ENCODE measurements around the gene GID8.

The GID8 gene

DNA sequence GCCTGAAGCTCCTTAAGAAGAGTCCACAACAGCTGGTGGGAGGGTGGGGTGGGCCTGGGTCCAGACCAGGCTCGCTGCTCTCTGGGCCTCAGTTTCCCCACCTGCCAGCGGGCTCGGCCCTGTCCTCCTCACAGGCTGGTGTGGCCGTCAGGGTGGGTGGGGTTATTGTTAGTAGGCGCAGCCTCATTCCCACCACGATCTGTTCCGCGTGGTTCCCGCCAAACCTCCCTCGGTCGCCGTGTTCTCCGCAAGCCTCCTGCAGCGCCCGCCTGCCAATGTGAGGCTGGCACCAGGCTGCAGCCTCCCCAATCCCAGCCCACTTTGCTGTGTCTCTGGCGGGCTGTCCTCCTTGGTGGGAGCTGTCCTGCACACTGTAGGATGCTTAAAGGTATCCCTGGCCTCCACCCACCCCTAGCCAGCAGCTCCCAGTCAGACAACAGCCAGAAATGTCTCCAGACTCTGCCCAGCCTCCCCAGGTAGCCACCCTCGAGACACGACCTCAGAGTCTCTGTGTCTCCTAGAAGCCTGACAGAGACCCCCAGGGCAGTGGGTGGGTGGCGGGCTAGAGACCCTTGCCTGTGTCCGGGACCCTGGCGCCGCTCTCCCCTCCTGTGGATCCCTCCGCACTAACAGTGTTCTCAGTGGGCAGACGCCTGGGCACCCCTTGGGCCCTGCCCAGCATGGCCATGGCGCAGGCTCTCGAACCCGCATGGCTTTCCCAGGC lies 29.8 kb downstream of the GID8 start:
- no peak overlapping the region for H3K9ac ChIP-seq (ENCODE audit: low read length)
- no peaks in the 10 kb centered on the region for H3K9me2 ChIP-seq (replicated peaks; ENCODE audit: insufficient read depth, low read length)
- H4K20me1 ChIP-seq (ENCODE audit: low read depth, low read length): no peaks in the 10 kb centered on the region
- no peak overlapping the region for H2AFZ ChIP-seq (ENCODE audit: low read depth, low read length, severe bottlenecking)
- no peaks in the 10 kb centered on the region for H3K79me2 ChIP-seq (ENCODE audit: insufficient read depth, low read length)
- no peak overlapping the region for H3K4me3 ChIP-seq (ENCODE audit: insufficient read depth, low read length, poor library complexity, severe bottlenecking)
- H3K4me2 ChIP-seq (ENCODE audit: low read depth, low read length, poor library complexity, severe bottlenecking): no peak overlapping the region
- H3F3A ChIP-seq (ENCODE audit: insufficient read depth): no peaks in the 10 kb centered on the region
- no peak for TF ChIP-seq CTCF (IDR thresholded peaks at IDR 0.05; ENCODE audit: insufficient read depth, low read length, poor library complexity, severe bottlenecking)
- no peak for TF ChIP-seq EZH2phosphoT487 (conservative IDR thresholded peaks at IDR 0.05; ENCODE audit: low read length)
- H3K27me3 ChIP-seq (ENCODE audit: low read length): no peaks in the 10 kb centered on the region
- H3K27ac ChIP-seq (ENCODE audit: low read depth, low read length): no peak overlapping the region
- H3K36me3 ChIP-seq (ENCODE audit: low read length): no peaks in the 10 kb centered on the region
- H3K9me3 ChIP-seq (ENCODE audit: insufficient read depth, low read length): no peaks in the 10 kb centered on the region

DNA sequence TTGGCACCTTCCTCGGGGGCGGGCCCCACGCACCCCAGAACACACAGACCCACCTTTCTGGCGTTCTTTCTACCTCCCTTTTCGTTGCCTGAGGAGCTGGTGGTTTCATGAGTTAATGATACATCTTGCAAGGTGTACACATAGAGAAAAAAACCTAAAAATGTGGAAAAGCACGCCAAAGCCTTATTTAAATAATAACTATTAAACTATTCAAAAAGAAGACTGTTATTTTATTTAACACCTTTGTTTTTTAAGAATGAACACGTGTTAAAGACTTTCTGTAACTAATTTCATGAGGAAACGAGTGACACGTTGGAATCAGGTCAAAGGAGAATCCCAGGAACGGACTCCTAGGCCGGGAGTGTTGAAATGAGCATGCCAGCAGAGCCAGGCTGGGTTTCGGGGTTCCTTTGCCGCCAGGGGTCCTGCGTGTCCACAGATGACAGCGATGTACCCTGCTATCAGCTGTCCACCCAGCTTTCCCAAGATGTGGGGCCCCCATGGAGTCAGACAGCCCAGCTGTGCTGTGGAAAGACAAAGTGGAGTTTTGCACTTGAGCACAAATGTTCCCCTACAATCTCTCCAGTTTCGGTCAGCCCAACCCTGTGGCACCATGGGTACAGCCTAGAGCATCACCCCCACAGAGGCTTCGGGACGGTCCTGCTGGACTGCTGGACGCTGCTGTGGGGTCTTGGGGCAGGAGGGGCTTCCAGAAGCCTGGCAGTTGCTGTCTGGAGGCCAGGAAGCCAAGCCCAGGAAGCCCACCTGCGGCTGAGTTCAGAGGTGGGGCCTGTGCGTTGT lies 30.6 kb downstream of the GID8 start:
- Histone ChIP-seq H3K4me3 (ENCODE audit: insufficient read depth, low read length, poor library complexity, severe bottlenecking) (no peak overlapping the region), H3K4me2 (ENCODE audit: low read depth, low read length, poor library complexity, severe bottlenecking) (no peak overlapping the region), H3K9me2 (replicated peaks; ENCODE audit: insufficient read depth, low read length) (no peaks in the 10 kb centered on the region), H3K79me2 (ENCODE audit: insufficient read depth, low read length) (no peaks in the 10 kb centered on the region), H3F3A (ENCODE audit: insufficient read depth) (no peaks in the 10 kb centered on the region), H2AFZ (ENCODE audit: low read depth, low read length, severe bottlenecking) (no peak overlapping the region), H3K9ac (ENCODE audit: low read length) (no peak overlapping the region), H3K9me3 (ENCODE audit: insufficient read depth, low read length) (no peaks in the 10 kb centered on the region), H3K27me3 (ENCODE audit: low read length) (no peaks in the 10 kb centered on the region), H3K27ac (ENCODE audit: low read depth, low read length) (no peak overlapping the region), H4K20me1 (ENCODE audit: low read depth, low read length) (no peaks in the 10 kb centered on the region), H3K36me3 (ENCODE audit: low read length) (no peaks in the 10 kb centered on the region)
- TF ChIP-seq EZH2phosphoT487 (conservative IDR thresholded peaks at IDR 0.05; ENCODE audit: low read length): no peak
- no peak for TF ChIP-seq CTCF (IDR thresholded peaks at IDR 0.05; ENCODE audit: insufficient read depth, low read length, poor library complexity, severe bottlenecking)

DNA sequence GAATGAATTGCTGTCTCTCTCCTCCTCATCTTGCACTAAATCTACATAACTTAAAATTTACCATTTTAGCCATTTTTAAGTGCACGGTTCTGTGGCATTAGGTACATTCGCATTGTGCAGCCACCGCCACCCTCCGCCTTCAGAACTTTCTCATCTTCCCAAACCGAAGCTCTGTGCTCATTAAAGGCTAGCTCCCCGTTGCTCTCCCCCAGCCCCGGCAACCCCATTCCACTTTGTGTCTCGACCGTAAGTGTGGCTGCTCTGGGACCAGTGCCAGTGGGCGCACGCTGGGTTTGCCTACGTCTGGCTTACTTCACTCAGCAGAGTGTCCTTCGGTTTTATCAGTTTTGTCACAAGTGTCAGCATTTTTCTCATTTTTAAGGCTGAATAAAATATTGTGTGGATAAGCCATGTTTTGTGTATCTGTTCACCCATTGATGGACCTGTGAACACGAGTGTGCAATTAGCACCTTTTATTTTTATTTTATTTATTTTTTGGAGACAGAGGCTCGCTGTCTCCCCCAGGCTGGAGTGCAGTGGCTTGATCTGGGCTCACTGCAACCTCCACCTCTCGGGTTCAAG lies 31.3 kb downstream of the GID8 start:
- Histone ChIP-seq H3K79me2 (ENCODE audit: insufficient read depth, low read length) (no peaks in the 10 kb centered on the region), H3K4me3 (ENCODE audit: insufficient read depth, low read length, poor library complexity, severe bottlenecking) (no peak overlapping the region), H3K27me3 (ENCODE audit: low read length) (no peaks in the 10 kb centered on the region), H3F3A (ENCODE audit: insufficient read depth) (no peaks in the 10 kb centered on the region), H3K4me2 (ENCODE audit: low read depth, low read length, poor library complexity, severe bottlenecking) (no peak overlapping the region), H3K9ac (ENCODE audit: low read length) (no peak overlapping the region), H3K9me2 (replicated peaks; ENCODE audit: insufficient read depth, low read length) (no peaks in the 10 kb centered on the region), H3K36me3 (ENCODE audit: low read length) (no peaks in the 10 kb centered on the region), H3K9me3 (ENCODE audit: insufficient read depth, low read length) (no peaks in the 10 kb centered on the region), H3K27ac (ENCODE audit: low read depth, low read length) (no peak overlapping the region), H2AFZ (ENCODE audit: low read depth, low read length, severe bottlenecking) (no peak overlapping the region), H4K20me1 (ENCODE audit: low read depth, low read length) (no peaks in the 10 kb centered on the region)
- no peak for TF ChIP-seq EZH2phosphoT487 (conservative IDR thresholded peaks at IDR 0.05; ENCODE audit: low read length)
- no peak for TF ChIP-seq CTCF (IDR thresholded peaks at IDR 0.05; ENCODE audit: insufficient read depth, low read length, poor library complexity, severe bottlenecking)

Measured in SU-DHL-6 (cell line).